Stimulated activated naive CD8-positive, alpha-beta T cell treated with anti-CD3 and anti-CD28 coated beads, Interleukin-15, amount 100 ng/mL, for 72 hours (primary cell): ENCODE results near the gene CIDEC.

Experiments used
- ATAC-seq: fragments of 150-1000 bp; cut with Tn5 transposase; 2 replicates; pipeline ENCODE4 v1.10.0; 2021; ENCODE audit warnings: mild to moderate bottlenecking, moderate library complexity
- DNase-seq, 2 donors: peaks; one replicate each; pipeline ENCODE4 v3.0.0; 2021 to 2022
- H3K27ac Mint-ChIP-seq, 2 donors: one replicate each; pipeline ENCODE4 v1.8.0; 2022; ENCODE audit warnings: mild to moderate bottlenecking in 2 of 2, mixed read lengths in 2 of 2, moderate library complexity in 2 of 2
- H3K27me3 Mint-ChIP-seq: one replicate; pipeline ENCODE4 v1.8.0; 2022; ENCODE audit warnings: mixed read lengths
- H3K4me1 Mint-ChIP-seq: one replicate; pipeline ENCODE4 v1.8.0; 2022; ENCODE audit warnings: mild to moderate bottlenecking, mixed read lengths
- H3K4me3 Mint-ChIP-seq, 2 donors: one replicate each; pipeline ENCODE4 v1.8.0; 2022; ENCODE audit warnings: mild to moderate bottlenecking in 2 of 2, mixed read lengths in 2 of 2, moderate library complexity in 1 of 2
- H3K9me3 Mint-ChIP-seq, 2 donors: one replicate each; pipeline ENCODE4 v1.8.0; 2022; ENCODE audit warnings: mixed read lengths in 2 of 2

Gene CIDEC

DNA sequence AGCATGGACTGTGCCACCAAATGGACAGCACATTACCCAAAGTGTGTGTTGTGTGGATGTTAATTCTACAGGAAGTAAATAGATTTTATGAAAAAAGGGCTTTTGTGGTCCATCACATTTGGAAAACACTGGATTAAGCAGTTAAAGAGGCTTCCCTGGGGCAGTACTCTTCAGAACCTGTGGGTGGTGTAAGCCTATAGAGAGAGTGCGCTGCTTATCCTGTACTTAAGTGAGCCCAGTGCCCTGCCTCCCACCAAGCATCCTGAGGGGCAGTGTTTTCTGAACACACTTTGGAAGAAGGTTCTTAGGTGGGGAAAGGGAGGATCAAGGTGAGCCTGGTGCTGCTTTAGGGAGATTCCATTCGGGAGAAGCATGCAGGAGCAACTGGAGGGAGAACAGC is 59.1 kb downstream of the CIDEC start:
- ATAC-seq (peak; percentile 69), DNase-seq (no peak)
- Mint-ChIP-seq H3K9me3 (no peaks in the 10 kb centered on the region), H3K27ac (no peak overlapping the region), H3K27me3 (no peaks in the 10 kb centered on the region), H3K4me1 (no peaks in the 10 kb centered on the region), H3K4me3 (no peak overlapping the region)

DNA sequence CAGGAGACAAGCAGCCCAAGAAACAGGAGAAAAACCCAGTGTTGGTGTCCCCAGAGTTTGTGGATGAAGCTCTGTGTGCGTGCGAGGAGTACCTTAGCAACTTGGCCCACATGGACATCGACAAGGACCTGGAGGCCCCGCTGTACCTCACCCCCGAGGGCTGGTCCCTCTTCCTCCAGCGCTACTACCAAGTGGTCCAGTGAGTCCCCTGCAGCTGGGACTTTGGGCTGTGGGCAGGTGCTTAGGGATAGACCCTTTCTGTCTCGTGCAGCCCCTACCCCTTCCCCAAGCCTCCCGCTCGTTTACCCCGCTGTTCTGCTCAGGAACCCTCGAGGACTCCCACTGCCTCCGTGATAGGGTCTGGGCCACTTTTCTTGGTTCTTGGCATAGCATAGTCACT is 59.5 kb downstream of the CIDEC start:
- H3K27ac Mint-ChIP-seq, result no peak overlapping the region
- ATAC-seq (peak; percentile 27), DNase-seq (no peak)
- no peak overlapping the region for H3K4me3 Mint-ChIP-seq
- no peaks in the 10 kb centered on the region for H3K9me3 Mint-ChIP-seq
- H3K4me1 Mint-ChIP-seq, result no peaks in the 10 kb centered on the region
- no peaks in the 10 kb centered on the region for H3K27me3 Mint-ChIP-seq

DNA sequence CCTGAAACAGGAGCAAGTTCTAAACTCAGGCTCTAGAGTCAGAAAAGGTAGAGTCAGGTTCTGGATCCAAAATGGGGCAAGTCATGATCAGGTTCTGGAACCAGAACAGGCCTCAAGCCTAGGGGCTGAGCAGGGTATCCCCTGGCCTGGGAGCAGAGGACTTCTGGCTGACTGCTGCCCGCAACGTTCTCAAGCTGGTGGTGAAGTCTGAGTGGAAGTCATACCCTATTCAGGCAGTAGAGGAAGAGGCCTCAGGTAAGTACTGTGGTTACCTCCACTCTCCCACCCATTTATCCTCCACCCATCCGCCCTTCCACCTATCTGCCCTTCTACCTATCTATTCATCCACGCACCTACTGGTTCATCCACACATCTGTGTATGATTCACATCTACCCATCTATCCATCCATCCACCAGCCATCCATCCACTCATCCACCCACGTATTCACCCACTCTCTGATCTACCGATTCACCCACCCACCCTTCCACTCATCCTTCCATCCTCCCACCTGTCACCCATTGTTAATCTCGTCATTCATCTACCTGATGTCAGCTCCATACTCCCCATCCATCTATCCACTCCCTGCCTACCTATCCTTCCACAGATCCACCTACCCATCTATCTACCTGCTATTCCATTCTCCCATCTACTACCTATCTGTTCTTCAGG is 61.3 kb downstream of the CIDEC start:
- DNase-seq (no peak), ATAC-seq (no peak)
- Mint-ChIP-seq H3K27me3 (no peaks in the 10 kb centered on the region), H3K4me3 (no peak overlapping the region), H3K9me3 (no peaks in the 10 kb centered on the region), H3K4me1 (no peaks in the 10 kb centered on the region), H3K27ac (peak overlapping the region in 1 of 2 donors; percentile 22)

DNA sequence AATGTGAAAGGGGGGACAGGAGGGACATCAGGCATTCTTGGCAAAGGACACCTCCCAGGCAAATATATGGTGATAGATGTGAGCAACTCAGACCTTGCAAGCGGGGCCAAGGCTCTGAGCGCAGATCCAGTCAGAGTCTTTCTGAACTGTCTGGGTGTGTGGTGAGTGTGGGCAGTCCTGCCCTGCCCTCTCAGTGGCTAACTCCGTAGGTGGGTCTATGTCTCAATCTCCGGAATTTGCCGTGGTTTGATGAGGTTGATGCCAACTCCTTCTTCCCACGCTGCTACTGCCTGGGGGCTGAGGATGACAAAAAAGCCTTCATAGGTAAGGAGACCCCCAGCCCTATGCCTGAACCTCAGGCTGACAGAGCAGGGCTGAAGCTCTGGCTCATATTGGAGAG is 62.6 kb downstream of the CIDEC start:
- Mint-ChIP-seq H3K9me3 (no peaks in the 10 kb centered on the region), H3K27ac (peak overlapping the region in 1 of 2 donors; percentile 75), H3K4me3 (no peak overlapping the region), H3K4me1 (no peaks in the 10 kb centered on the region), H3K27me3 (no peaks in the 10 kb centered on the region)
- DNase-seq (no peak), ATAC-seq (no peak)
